GM12801 (cell line): ENCODE results near the gene IFRD1.

ENCODE experiments used
- TF ChIP-seq, protein P1 (sequence below): IDR thresholded peaks from one replicate; pipeline ENCODE4 v1.5.1; 2011; ENCODE audit warnings: control low read depth; ENCODE audit not compliant: insufficient read length; ENCODE audit errors: extremely low read depth

IFRD1 gene

DNA sequence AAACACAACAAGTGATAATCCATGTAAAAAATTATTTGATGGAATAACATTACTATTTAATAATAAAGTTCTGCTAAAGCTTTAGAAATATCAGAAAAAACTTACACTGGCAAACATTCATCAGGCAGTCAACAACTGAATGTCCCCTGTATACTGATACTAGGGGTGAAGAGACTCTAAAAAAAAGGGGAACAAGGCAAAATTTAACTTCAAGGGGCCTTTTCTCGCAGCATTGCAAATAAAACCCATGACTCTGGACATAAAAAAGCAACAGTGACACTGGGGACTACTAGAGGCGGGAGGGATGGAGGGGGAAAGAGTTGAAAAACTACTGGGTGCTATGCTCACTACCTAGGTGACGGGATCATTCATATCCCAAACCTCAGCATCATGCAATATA, 5.8 kb upstream of the IFRD1 start:
- TF ChIP-seq, protein P1, sequence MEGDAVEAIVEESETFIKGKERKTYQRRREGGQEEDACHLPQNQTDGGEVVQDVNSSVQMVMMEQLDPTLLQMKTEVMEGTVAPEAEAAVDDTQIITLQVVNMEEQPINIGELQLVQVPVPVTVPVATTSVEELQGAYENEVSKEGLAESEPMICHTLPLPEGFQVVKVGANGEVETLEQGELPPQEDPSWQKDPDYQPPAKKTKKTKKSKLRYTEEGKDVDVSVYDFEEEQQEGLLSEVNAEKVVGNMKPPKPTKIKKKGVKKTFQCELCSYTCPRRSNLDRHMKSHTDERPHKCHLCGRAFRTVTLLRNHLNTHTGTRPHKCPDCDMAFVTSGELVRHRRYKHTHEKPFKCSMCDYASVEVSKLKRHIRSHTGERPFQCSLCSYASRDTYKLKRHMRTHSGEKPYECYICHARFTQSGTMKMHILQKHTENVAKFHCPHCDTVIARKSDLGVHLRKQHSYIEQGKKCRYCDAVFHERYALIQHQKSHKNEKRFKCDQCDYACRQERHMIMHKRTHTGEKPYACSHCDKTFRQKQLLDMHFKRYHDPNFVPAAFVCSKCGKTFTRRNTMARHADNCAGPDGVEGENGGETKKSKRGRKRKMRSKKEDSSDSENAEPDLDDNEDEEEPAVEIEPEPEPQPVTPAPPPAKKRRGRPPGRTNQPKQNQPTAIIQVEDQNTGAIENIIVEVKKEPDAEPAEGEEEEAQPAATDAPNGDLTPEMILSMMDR: no peak

DNA sequence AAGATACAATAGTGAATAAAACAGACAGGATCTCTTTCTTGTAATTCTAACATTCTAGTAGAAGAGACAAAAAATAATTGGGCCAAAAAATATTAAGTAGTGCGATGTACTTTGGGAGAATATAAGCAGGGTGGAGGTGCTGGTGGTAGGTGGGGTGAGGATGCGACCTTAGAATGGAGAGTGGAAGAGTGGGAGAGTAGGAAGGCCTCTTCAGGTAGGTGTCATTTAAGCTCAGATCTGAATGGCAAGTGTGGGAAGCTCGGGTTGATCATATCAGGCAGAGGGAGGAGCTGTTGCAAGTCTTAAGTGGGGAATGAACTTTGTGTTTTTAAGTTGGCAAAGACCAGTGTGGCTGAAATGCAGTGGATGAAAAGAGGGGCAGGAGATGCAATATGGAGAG, 3.8 kb upstream of the IFRD1 start:
- TF ChIP-seq, protein P1: no peak

DNA sequence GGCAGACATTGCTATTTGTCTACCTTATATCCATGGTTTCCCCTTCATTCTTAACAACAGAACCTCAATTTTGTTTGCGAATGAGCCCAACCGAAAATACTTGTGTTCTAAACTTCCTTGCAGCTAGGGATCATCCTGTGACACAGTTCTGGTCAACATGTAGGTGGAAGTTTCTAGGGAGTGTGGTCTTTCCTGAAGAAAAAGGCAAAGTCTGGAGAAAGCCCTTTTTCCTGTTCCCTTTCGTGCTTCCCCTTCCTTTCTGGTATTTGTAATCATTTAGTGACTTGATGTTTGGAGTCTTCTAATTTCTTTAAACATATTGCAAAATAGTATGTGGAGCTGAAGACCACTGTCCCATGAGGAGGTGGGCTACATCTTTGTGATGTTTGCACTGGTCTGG, 2.9 kb upstream of the IFRD1 start:
- TF ChIP-seq, protein P1: no peak

DNA sequence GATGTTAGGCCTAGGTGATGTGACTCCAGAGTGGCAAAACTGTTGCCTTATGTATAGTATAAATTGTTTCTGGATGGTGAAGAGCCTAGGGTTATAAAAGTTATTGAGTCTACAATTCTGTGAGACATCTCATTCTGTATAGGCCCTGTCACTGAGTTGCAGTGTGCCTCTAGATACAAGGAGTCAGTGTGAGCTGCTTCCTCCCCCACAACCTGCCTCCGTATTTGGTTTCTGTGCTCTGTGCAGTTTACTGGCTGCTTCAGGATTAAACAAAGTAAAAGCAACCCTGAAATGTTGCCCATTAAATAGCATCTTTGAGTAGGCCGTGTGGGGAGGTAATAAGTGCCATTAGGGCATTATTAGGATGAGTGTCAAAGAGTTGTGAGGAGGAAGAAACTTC, 1.9 kb upstream of the IFRD1 start:
- TF ChIP-seq, protein P1: no peak

DNA sequence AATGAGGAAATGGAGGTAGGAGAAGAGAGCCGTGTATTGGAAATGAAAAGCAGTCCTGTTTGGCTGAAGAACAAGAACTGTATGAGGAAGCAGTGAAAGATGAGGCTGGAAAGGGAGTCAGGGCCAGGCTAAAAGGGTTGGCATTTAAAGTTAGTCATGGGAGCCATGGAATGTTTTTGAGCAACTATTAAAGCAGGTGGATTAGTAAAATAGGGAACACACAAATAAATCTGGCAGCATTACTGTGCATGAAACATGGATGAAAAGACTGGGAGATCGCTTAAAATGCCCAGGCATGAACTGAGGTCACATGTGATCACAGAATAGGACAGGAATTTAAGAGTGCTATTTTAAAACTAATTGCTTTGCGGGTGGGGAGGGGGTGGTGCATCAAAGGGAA, 1.4 kb upstream of the IFRD1 start:
- TF ChIP-seq, protein P1: no peak

DNA sequence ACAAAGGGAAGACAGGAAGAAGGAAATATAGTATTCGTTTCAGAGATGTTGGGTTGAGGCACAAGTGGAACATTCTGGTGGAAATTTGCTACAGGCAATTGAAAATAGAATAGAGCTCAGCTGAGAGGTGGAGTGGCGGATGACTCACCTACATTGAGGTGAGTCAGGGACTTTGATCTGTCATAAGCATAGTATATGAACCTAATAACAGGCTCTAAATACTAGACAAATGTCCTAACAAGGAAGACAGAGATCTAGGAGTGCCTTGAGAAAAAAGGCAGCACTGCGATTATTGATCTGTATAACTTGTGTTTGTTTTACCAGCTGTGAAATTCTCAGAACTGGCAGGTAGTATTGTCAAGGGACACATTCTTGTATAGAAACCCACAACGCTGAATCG, 907 bp upstream of the IFRD1 start:
- TF ChIP-seq, protein P1: no peak

DNA sequence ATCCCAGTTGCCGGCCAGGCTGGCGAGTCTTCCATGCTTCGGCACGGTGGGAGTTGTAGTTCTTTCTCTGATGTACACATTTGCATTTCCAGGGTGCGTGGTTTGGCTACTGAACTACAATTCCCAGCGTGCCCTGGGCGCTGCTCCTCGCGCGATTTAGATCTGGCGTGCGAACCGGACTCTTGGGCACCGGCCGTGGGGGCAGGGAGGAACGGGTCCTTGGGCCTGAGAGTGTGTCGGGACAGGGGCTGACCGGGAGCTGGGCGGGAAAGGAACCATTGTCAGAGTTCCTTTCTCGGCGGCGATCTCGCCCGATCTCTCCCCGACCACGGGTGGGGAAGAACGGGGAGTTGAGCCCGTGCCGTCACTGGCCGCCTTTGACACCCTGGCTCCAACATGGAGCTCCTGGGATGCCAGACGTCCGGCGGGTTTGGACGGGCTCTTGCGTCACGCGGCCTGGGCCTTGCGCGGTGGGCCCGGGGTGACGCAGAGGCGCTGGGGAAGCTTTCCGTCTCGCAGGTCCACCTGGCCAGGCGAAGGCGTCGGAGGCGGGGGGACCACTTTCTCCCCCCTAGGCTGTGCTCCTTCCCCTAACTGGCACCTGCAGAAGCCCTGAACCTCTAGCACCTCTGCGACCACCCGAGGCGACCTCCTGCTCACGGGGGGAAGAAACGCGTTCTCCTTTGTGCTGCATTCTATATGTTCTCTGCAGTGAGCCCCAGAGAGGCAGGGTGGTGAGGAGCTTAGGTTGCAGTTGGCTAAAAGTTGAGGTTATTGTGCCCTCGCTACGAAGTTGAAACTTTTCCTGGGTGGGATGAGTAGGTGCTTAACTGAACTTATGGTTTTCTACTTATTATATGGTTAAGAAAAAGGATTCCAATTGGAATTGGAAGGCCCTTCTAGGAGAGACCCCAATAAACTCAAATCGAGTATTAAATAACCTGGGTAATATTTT, 824 bp downstream of the IFRD1 start:
- TF ChIP-seq, protein P1: no peak
